Neutrophil (primary cell): ENCODE results near the gene ZNF845.
"Not testable (repeated sequence)": the region's sequence is repeated elsewhere in the genome, so short reads cannot be mapped to it uniquely, and the experiment has no call there.

Experiments
- H3K27ac ChIP-seq: fragments of 200-600 bp; sonication (generic); 2 replicates; pipeline ENCODE4 v1.5.1; 2016; ENCODE audit warnings: mild to moderate bottlenecking, moderate library complexity
- H3K27me3 ChIP-seq: fragments of 200-600 bp; sonication (generic); 2 replicates; pipeline ENCODE4 v1.6.0; 2016; ENCODE audit warnings: mild to moderate bottlenecking
- H3K36me3 ChIP-seq: fragments of 200-600 bp; sonication (generic); 2 replicates; pipeline ENCODE4 v1.5.1; 2017
- H3K4me1 ChIP-seq, 2 experiments: fragments of 200-600 bp in 1 of 2; sonication (generic) in 1 of 2; 1 replicate in 1 of 2; 2 replicates in 1 of 2; pipeline versions ENCODE4 v1.5.1 to v1.6.1; 2013 to 2016; ENCODE audit warnings: low read depth in 1 of 2, low read length in 1 of 2, mild to moderate bottlenecking in 1 of 2, moderate library complexity in 1 of 2; ENCODE audit not compliant: control insufficient read depth in 1 of 2, insufficient read depth in 1 of 2
- H3K4me3 ChIP-seq, 2 experiments: fragments of 200-600 bp in 1 of 2; sonication (generic) in 1 of 2; 1 replicate in 1 of 2; 2 replicates in 1 of 2; pipeline ENCODE4 v1.5.1; 2013 to 2016; ENCODE audit warnings: low read depth in 1 of 2, low read length in 1 of 2, mild to moderate bottlenecking in 1 of 2, moderate library complexity in 1 of 2
- H3K9me3 ChIP-seq: fragments of 200-600 bp; sonication (generic); 2 replicates; pipeline ENCODE4 v1.5.1; 2016
- CTCF ChIP-seq: fragments of 200-600 bp; sonication (generic); IDR thresholded peaks from 2 replicates; pipeline ENCODE4 v1.5.1; 2016; ENCODE audit warnings: antibody characterized with exemption

ZNF845 gene

GRCh38 chr19:53308339-53308811, 25.2 kb upstream of the ZNF845 start:
- peaks cover 8% of the 10 kb centered on the region for H3K9me3 ChIP-seq
- H3K27ac ChIP-seq, result no peak overlapping the region
- H3K27me3 ChIP-seq, result peaks cover 17% of the 10 kb centered on the region
- no peak for TF ChIP-seq CTCF
- H3K4me3 ChIP-seq, result no peak overlapping the region
- no peaks in the 10 kb centered on the region for H3K36me3 ChIP-seq
- H3K4me1 ChIP-seq, result no peaks in the 10 kb centered on the region

GRCh38 chr19:53311044-53311443, 22.5 kb upstream of the ZNF845 start:
- no peak overlapping the region for H3K27ac ChIP-seq
- H3K9me3 ChIP-seq, result peaks cover 8% of the 10 kb centered on the region
- H3K27me3 ChIP-seq, result peaks cover 17% of the 10 kb centered on the region
- H3K36me3 ChIP-seq, result no peaks in the 10 kb centered on the region
- no peaks in the 10 kb centered on the region for H3K4me1 ChIP-seq
- H3K4me3 ChIP-seq, result no peak overlapping the region
- TF ChIP-seq CTCF, result no peak

GRCh38 chr19:53311897-53312296, 21.7 kb upstream of the ZNF845 start:
- H3K9me3 ChIP-seq, result peaks cover 8% of the 10 kb centered on the region
- no peak overlapping the region for H3K27ac ChIP-seq
- no peaks in the 10 kb centered on the region for H3K36me3 ChIP-seq
- TF ChIP-seq CTCF, result no peak
- no peak overlapping the region for H3K4me3 ChIP-seq
- no peaks in the 10 kb centered on the region for H3K4me1 ChIP-seq
- peaks cover 17% of the 10 kb centered on the region for H3K27me3 ChIP-seq

- Histone ChIP-seq H3K9me3 (peaks cover 20% of the 10 kb centered on the region), H3K4me1 (peaks cover 4 to 7% of the 10 kb centered on the region in 2 experiments), H3K27me3 (no peaks in the 10 kb centered on the region), H3K4me3 (peak overlapping the region in 1 of 2 experiments; percentile 28), H3K36me3 (no peaks in the 10 kb centered on the region), H3K27ac (no peak overlapping the region)
- TF ChIP-seq CTCF, result no peak
Measured at GRCh38 chr19:53328967-53329366, 4.6 kb upstream of the ZNF845 start.

GRCh38 chr19:53332484-53332883, 1.1 kb upstream of the ZNF845 start:
- Histone ChIP-seq H3K9me3 (peaks cover 7% of the 10 kb centered on the region), H3K4me3 (no peak overlapping the region), H3K4me1 (peaks cover 7 to 12% of the 10 kb centered on the region in 2 experiments), H3K27me3 (no peaks in the 10 kb centered on the region), H3K27ac (no peak overlapping the region), H3K36me3 (peaks cover under 1% of the 10 kb centered on the region)
- TF ChIP-seq CTCF, result no peak

- Histone ChIP-seq H3K36me3 (peaks cover 6% of the 10 kb centered on the region), H3K4me3 (peak overlapping the region; percentile 77 to 95), H3K4me1 (peaks cover 7 to 12% of the 10 kb centered on the region in 2 experiments), H3K9me3 (peaks cover 7% of the 10 kb centered on the region), H3K27me3 (no peaks in the 10 kb centered on the region), H3K27ac (no peak overlapping the region)
- no peak for TF ChIP-seq CTCF
Measured at GRCh38 chr19:53333066-53333462, 485 bp upstream of the ZNF845 start.

- peaks cover 28% of the 10 kb centered on the region for H3K9me3 ChIP-seq
- H3K27ac ChIP-seq, H3K4me1 ChIP-seq, H3K4me3 ChIP-seq, H3K27me3 ChIP-seq: not testable (repeated sequence)
- peaks cover 78% of the 10 kb centered on the region for H3K36me3 ChIP-seq
Measured at GRCh38 chr19:53344403-53344802, 10.9 kb downstream of the ZNF845 start.
